Measurements from ENCODE around the gene LHFPL2.
"Not testable (repeated sequence)": the region's sequence is repeated elsewhere in the genome, so short reads cannot be mapped to it uniquely, and the experiment has no call there.

Gene LHFPL2

DNA sequence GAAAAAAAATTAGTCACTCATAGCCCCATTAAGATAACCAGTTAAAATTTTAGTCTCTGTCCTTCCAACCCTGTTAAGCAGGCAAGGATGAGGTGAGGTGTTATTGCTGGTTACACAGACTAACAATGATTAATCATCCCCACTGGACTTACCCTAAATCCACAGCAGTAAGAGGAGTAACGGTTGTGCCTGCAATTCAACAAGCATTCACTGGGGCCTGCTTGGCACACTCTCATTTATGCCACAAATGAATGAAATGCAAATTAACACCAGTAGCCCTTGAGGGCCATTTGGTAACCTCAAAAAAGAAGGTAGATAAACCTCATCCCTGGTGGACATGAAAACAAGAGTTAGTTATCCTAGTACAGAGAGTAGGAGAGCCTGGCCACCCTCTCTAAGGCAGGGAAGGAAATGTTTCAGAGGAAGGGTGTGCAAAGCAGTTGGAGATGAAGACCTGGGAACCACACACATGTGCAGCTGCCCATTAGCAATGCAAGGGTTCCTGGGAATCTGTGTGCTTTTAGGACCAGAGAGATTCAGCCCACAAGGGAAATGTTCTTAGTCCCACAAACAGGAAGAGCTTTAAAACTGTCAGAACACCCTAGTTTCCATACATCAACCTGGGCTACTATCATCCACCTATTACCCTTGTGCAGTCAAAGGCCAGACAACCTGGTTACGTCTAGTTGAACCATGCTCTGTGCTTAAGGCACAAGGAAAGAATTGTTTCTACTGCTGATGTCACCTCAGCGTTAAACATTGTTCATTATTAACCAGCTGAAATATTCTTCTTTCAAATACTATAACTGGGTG is 7.7 kb downstream of the LHFPL2 start:
- DNase-seq (ENCODE audit: low spot score) = no peak

DNA sequence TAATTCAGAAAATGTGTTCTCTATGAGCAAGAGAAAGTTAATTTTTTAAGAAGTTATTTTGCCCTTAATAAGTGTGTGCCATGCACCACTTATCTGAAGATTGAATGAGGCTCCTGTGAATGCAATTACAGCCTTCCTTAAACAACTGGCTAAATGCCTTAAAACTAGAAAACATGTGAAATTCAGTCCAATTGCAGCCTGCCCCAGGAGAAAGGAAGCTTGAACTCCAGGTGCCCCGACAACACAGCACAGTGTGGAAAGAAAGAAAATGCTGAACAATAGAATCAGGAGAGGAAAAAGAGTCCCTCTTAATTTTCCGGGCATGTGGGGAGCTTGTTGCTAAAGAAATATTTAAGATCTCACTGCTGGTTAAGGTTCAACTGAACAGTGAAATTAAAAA is 8.8 kb downstream of the LHFPL2 start:
- DNase-seq (ENCODE audit: low spot score) = no peak

DNA sequence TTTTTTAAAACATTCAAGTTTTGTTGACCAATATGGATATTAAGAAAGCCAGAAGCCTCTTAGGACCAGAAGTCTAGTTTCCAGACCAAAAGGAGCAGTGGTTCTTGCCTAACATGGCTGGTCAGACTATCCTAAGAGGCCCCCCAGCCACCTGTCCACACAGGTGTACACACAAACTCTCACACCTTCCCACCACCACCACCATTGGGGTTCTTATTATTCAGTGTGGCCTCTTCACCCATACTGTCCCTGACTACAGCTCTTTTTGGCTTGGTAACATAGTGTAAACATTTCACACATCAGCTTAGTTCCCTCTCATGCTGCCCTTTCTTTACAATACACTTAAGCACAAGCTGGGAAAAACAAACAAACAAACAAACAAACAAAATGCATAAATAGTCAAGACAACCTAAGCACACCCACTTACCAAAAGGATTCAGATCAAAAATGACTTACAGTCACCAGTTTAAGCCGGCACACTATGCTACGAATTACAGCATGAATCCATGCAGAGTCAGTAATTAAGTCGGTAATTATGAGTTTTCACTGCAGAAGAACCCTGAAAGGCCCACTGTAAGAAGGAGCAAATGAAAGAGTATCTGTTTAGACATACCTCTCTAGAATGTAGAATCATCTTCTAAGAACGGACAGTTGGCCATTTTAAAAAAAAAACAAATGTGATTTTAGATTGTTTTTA is 9.5 kb downstream of the LHFPL2 start:
- no peak for DNase-seq (ENCODE audit: low spot score)

DNA sequence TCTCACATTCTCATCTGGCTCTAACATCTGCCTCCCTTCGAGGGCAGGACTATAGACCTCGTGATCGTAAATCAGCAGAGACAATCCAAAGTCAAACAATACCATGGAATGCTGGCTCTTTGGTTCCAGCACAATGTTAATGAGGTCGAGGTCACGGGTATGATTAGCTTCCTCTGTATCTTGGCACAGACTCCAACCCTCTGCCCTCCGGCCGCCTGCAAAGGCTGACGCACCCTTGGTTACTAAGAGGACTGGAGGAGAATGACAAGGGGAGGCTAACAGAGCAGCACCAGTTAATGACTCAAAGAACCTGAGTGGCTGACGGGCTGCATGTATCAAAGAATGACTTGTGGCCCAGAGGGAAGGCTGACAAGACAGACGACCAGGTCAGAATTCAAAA is 10.1 kb downstream of the LHFPL2 start:
- no peak for DNase-seq (ENCODE audit: low spot score)

DNA sequence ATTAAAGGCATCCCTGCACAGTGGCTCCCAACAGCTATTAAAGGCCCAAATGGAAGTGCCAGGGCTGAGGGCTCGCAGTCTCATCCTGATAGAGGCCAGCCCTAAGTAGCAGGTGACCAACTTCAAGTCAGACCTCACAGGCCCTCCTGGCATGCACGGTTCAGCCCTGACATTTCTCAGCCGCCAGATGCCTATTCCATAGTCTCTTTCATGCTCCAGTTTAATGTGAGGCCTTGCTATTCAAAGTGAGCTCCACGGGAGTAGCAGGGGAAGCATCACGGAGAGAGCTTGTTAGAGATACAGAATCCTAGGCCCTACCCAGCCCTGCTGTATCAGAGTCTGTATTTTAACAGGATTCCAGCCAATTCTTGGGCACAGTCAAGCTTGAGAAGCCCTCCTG is 11.1 kb downstream of the LHFPL2 start:
- DNase-seq (ENCODE audit: low spot score) = no peak

DNA sequence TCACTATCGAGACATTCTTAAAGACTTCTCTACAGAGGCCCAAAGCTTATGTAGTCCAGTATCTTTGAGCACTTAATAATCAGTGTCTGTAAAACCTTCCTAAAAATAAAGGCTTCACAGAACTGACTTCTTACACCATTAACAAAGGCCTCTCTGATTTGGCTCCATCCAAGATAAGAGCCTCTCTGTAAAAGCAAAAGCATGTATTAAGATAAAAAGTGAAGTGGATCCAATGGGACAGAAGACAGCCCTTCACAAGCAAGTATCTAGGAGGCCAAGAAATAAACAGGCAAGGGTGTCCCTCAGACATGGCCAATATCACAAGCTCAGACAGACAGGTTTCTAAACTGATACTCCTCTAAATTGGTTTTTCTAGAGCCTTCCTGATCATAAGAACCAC is 11.9 kb downstream of the LHFPL2 start:
- DNase-seq (ENCODE audit: low spot score) = no peak

GRCh38 chr5:78634634-78635033 is 13.9 kb downstream of the LHFPL2 start:
- peak; percentile 57 for DNase-seq (ENCODE audit: low spot score)

GRCh38 chr5:78634229-78634628 is 14.3 kb downstream of the LHFPL2 start:
- no peak for DNase-seq (ENCODE audit: low spot score)

- DNase-seq (ENCODE audit: low spot score) = no peak
Measured at GRCh38 chr5:78633700-78634099, 14.9 kb downstream of the LHFPL2 start.

DNA sequence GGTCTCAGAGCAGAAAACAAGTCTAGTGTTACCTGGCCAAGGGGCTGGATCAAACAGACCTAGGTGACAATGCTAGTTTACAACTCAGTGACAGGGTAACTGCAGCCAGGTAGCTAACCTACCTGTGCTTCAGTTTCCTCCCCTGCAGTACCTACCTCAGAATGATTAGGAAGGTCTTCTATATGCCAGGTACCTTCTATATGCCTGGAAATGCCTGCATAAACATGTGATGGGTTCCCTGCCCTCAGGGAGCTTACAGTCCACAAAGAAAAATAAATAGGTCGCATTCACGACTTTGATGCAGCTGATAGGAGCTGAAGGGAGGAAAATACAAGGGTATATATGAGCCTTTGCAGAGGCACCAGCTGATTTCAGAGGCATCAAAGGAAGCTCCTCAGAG is 16.1 kb downstream of the LHFPL2 start:
- DNase-seq (ENCODE audit: low spot score) = no peak

GRCh38 chr5:78631931-78632330 is 16.6 kb downstream of the LHFPL2 start:
- DNase-seq (ENCODE audit: low spot score) = no peak

- DNase-seq (ENCODE audit: low spot score) = no peak
Measured at GRCh38 chr5:78630047-78630446, 18.5 kb downstream of the LHFPL2 start.

GRCh38 chr5:78629624-78630023 is 18.9 kb downstream of the LHFPL2 start:
- peak; percentile 75 for DNase-seq (ENCODE audit: low spot score)

DNA sequence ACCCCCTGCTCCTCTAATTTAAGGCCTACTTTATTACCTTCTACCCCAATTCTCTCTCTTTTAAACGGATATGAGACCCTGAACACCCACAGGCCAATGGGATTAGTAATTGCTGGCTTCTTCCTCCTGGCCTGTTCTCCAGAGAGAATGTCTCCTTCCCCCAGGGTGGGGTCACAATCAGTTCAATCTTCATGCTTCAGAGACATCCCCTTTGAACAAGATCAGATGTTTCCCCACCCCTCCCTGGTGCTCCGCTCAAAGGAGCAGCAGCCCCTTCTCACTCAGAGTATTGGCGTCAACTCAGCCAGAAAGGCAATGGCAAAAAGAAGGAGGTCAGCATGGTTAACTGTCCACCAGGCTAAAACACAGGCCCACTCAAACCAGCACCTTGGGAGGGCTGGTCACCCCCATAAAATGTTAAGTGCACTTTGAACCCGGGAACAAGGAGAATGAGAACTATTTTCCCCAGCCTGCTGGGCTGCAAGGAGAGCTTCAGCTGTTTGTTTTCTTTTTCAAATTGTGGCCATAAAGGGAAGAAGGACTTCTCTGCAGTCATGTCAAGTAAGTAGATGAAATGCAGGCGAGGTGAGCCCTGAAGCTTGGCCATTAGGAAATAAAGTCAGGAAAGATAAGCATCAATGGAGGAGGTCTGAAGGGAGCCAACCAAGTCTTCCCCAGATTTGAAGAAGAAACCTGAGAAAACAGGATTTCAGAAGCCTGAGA is 20.1 kb downstream of the LHFPL2 start:
- DNase-seq (ENCODE audit: low spot score) = no peak

DNA sequence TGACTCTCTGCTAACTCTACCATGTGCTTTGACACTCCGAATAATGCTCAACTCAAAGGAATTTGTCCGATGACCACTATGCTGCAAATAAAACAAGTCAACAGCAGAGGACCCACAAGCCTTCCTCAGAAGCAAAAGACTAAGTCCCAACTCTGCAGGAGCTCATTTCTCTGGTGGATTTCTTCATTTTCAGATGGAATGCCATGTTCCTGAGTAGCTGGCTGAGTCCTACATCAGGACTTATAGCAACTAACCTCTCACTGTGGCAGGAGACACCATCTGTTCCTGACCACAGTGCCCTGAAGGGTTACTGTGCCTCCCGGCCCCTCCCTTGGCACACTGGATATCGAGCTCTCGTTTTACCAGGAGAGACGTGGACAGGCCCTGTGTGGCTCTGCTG is 20.8 kb downstream of the LHFPL2 start:
- no peak for DNase-seq (ENCODE audit: low spot score)

- DNase-seq (ENCODE audit: low spot score) = peak; percentile 69
Measured at GRCh38 chr5:78627175-78627574, 21.4 kb downstream of the LHFPL2 start.

GRCh38 chr5:78626009-78626571 is 22.5 kb downstream of the LHFPL2 start:
- DNase-seq (ENCODE audit: low spot score) = no peak

GRCh38 chr5:78624992-78625391 is 23.6 kb downstream of the LHFPL2 start:
- no peak for DNase-seq (ENCODE audit: low spot score)

GRCh38 chr5:78624011-78624541 is 24.5 kb downstream of the LHFPL2 start:
- DNase-seq (ENCODE audit: low spot score) = no peak

GRCh38 chr5:78622302-78622971 is 26.1 kb downstream of the LHFPL2 start:
- DNase-seq (ENCODE audit: low spot score) = no peak

DNA sequence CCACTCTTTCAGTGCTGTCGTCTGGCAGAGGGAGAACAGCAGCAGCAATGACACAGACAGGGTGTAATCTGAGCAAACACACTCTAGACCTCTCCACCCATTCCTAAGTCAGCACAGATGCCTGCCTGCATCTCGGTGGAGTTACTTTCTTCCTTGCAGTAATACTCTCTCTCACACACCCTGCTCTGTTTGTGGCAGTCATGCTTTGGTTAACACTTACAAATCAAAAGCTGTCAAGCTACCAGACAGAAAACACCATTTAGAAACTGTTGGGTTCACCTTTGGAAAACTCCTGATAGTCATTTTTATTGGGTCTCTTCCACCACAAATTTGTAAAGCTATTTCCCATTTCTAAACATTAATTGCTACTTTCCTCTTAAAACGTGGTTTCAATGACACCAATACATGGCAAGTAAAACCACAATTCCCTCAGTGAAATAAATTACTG is 27.3 kb downstream of the LHFPL2 start:
- peak; percentile 85 for DNase-seq (ENCODE audit: low spot score)

DNA sequence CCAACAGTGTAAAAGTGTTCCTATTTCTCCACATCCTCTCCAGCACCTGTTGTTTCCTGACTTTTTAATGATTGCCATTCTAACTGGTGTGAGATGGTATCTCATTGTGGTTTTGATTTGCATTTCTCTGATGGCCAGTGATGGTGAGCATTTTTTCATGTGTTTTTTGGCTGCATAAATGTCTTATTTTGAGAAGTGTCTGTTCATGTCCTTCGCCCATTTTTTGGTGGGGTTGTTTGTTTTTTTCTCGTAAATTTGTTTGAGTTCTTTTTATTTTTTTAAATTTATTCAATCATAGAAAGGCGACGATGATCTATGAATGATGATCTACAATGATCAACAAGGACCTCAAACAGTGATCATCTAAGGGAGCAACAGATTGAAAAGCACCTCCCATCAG is 28.5 kb downstream of the LHFPL2 start:
- not testable (repeated sequence) for DNase-seq (ENCODE audit: low spot score)
